ENCODE measurements around the gene C16orf74. TPM values are rescaled to one million over a fixed set of nuclear protein-coding genes. Genes with fewer than 3 reads are reported as not detected.

C16orf74 gene
- 6.1 and 7.3 TPM in 2 replicates for total RNA-seq (2021; fragmentation: NEBNext Ultra II Directional; extraction: Animal tissue kit (Norgen Biotek cat#: 25700))
- polyA plus RNA-seq (2011; rRNA removed): 9.3 and 13.4 TPM in 2 replicates
- 9.3 TPM for polyA plus RNA-seq (2011; cell fraction: cytosol; rRNA removed)
- polyA plus RNA-seq (2011; cell fraction: nucleus; rRNA removed): 9.9 TPM
- polyA plus RNA-seq (2012, experiment 1 of 2): 4.3 to 8.8 TPM (median 7.6 TPM) in 4 replicates
- 7.0 TPM for polyA plus RNA-seq (2012, experiment 2 of 2)
- 9.0 TPM for polyA plus RNA-seq (2013, experiment 1 of 2)
- 8.4 TPM for polyA plus RNA-seq (2013, experiment 2 of 2)
- polyA minus RNA-seq (2011; rRNA and poly(A)+ RNA removed): 0.44 and 0.85 TPM in 2 replicates
- polyA minus RNA-seq (2011; cell fraction: cytosol; rRNA and poly(A)+ RNA removed): 2.2 TPM
- 1.1 TPM for polyA minus RNA-seq (2011; cell fraction: nucleus; rRNA and poly(A)+ RNA removed)
- long read RNA-seq, experiment 1, partial matches to known transcripts: 1 of 9 reads
- long read RNA-seq, experiment 1, other reads (novel, unspliced or antisense): 2 of 9 reads
- long read RNA-seq, experiment 2: 0 reads

DNA sequence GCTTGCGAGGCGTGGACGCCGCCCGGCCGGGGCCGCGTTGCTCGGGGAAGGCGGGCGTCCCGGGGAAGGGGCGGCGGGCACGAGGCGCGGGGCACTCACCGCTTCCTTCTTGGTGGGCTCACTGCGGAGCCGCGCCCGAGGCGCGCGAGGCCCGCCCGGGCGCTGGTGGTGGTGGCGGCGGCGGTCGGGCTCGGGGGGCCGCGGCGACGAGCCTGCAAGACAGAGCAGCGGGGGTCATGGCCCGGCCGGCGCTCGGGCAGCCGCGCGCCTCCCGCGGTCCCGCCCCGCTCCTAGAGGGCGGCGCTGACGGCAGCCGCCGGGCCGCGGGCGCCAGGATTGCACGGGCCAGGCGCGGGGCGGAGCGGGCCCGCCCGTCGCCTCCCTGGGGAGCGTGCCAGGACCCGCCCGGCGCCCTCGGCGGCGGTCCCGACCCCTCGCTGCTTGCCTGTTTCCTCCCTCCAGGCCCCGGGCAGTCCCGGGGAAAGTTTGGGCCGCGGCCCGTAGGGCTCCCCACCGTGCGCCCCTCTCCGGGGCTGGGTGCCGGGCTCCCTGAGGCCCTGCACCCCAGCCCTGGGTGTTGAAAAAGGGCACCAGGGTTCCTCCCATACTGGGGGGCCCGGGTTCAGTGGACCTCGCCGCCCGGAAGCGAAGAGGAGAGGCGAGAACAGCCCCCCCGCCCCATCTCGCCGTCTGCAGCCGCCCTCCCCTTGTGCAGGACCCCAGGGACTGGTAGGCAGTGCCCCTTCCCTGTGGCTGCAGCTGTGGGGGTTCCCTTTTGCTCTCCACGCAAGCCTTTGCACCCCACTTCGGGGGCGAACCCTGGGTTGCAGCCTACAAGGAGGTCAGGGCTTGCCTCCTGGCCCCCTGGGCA, at the start of gene C16orf74:
TSS of gene C16orf74 (minus strand) at position 270 of the 871 bp plus-strand sequence. CDS start 15,879 bp downstream, outside the sequence.
- 17% methylated on average over 17 of the region's 96 CpGs; no CpG with 5 or more reads in 1 of the 2 experiments for WGBS, 2 experiments (ENCODE audit: extremely low coverage in 1 of 2, insufficient coverage in 1 of 2, insufficient read length in 1 of 2, insufficient replicate concordance in 2 of 2, low coverage in 1 of 2, low lambda C conversion rate in 2 of 2, missing lambda C conversion rate in 1 of 2)
- H3K23me2 ChIP-seq (ENCODE audit: low read depth, low read length): peaks cover 4% of the 10 kb centered on the region; the same call in 1 of the 2 replicates
- H3K79me1 ChIP-seq (ENCODE audit: low read depth, low read length): no peaks in the 10 kb centered on the region
- H3K4ac ChIP-seq (replicated peaks; ENCODE audit: insufficient read length, low read depth, low read length): peak within 1 kb of the TSS; percentile 36
- H3K4me3 ChIP-seq (ENCODE audit: extremely low read depth in 1 of 4, insufficient read depth in 2 of 4, low read depth in 3 of 4, low read length in 4 of 4): peak within 1 kb of the TSS; percentile 38 to 71 (median 60)
- CTCF ChIA-PET (ENCODE audit: partially characterized antibody): interaction anchor here (1.1 to 1.8 kb wide), 4 partner anchors 23 to 260 kb away, joined by 3 to 6 read pairs (median 4); no protein-coding TSS in a partner anchor
- H3K18ac ChIP-seq (ENCODE audit: extremely low read depth, low read length): peak within 1 kb of the TSS; percentile 5
- peak within 1 kb of the TSS; percentile 53 for H4K8ac ChIP-seq (ENCODE audit: extremely low read depth, insufficient read depth, low read length)
- H3K9ac ChIP-seq (replicated peaks in 1 of 4; ENCODE audit: extremely low read depth in 1 of 4, low read depth in 3 of 4, low read length in 3 of 4): no peak within 1 kb of the TSS
- POLR2A ChIA-PET (ENCODE audit: partially characterized antibody): interaction anchor here (0.6 to 1.2 kb wide), 3 partner anchors 35 to 49 kb away, joined by 3 read pairs; no protein-coding TSS in a partner anchor
- no peak for DNase-seq (ENCODE audit: low read depth in 1 of 2, low spot score in 2 of 2)
- peaks cover 3 to 34% (median 22%) of the 10 kb centered on the region in 4 experiments for H3K27me3 ChIP-seq (replicated peaks in 1 of 4; ENCODE audit: control insufficient read depth in 3 of 4, extremely low read depth in 1 of 4, insufficient read depth in 3 of 4, low read length in 3 of 4)
- H4K91ac ChIP-seq (replicated peaks; ENCODE audit: insufficient read length, low read length): peak within 1 kb of the TSS; percentile 31
- no peak within 1 kb of the TSS for H2BK12ac ChIP-seq (ENCODE audit: low read depth, low read length)
- FAIRE-seq: no peak
- no peak within 1 kb of the TSS for H2BK120ac ChIP-seq (replicated peaks; ENCODE audit: low read depth, low read length)
- peaks cover 0 to 39% (median 30%) of the 10 kb centered on the region in 4 experiments; a peak in 6 of 7 replicates for H3K4me1 ChIP-seq (replicated peaks in 1 of 4; ENCODE audit: control insufficient read depth in 3 of 4, insufficient read depth in 4 of 4, low read length in 3 of 4)
- no peak for TF ChIP-seq TCF12 (IDR thresholded peaks at IDR 0.05; ENCODE audit: low read depth, low read length)
- TF ChIP-seq SUZ12 (IDR thresholded peaks at IDR 0.05; ENCODE audit: low read length): 0 out of 2 replicates have a peak, but pooled peaks have one; percentile 10
- no peak for TF ChIP-seq SIRT6 (IDR thresholded peaks at IDR 0.05; ENCODE audit: low read length)
- no peak for TF ChIP-seq RAD21 (IDR thresholded peaks at IDR 0.05 in 1 of 2, conservative IDR thresholded peaks at IDR 0.05 in 1 of 2; ENCODE audit: low read depth in 2 of 2, low read length in 2 of 2)
- TF ChIP-seq EZH2 (IDR thresholded peaks at IDR 0.05; ENCODE audit: low read depth, low read length, severe bottlenecking): peak; percentile 19
- no peak for TF ChIP-seq EP300 (IDR thresholded peaks at IDR 0.05; ENCODE audit: borderline replicate concordance in 1 of 2, low read depth in 2 of 2, low read length in 2 of 2)
- H3K9me3 ChIP-seq (ENCODE audit: insufficient read depth in 2 of 2, low read depth in 1 of 2, low read length in 1 of 2): no peaks in the 10 kb centered on the region
- H3K23ac ChIP-seq (ENCODE audit: insufficient read length): no peak within 1 kb of the TSS
- H3K4me2 ChIP-seq (ENCODE audit: insufficient read depth in 1 of 2, low read depth in 2 of 2, low read length in 2 of 2): peak within 1 kb of the TSS; percentile 80 to 83
- peak within 1 kb of the TSS; percentile 54 for H3K56ac ChIP-seq (replicated peaks; ENCODE audit: insufficient read length, low read depth, low read length)
- no peaks in the 10 kb centered on the region for H3K36me3 ChIP-seq (ENCODE audit: control insufficient read depth in 2 of 4, insufficient read depth in 4 of 4, low read length in 3 of 4)
- H2BK20ac ChIP-seq (ENCODE audit: low read length): peak within 1 kb of the TSS; percentile 61; the same call in 1 of the 2 replicates
- no peaks in the 10 kb centered on the region for H3K79me2 ChIP-seq (ENCODE audit: control insufficient read depth in 1 of 2, insufficient read depth in 2 of 2, low read length in 2 of 2)
- H3K27ac ChIP-seq (ENCODE audit: low read depth, low read length): no peak within 1 kb of the TSS
- no peak within 1 kb of the TSS for H2AK5ac ChIP-seq (ENCODE audit: low read depth, low read length)
- H3K14ac ChIP-seq (ENCODE audit: insufficient read length): no peak within 1 kb of the TSS
- H2BK15ac ChIP-seq (ENCODE audit: low read length): peak within 1 kb of the TSS; percentile 21; the same call in 1 of the 2 replicates
- H4K20me1 ChIP-seq (replicated peaks in 1 of 2; ENCODE audit: control insufficient read depth in 1 of 2, insufficient read depth in 2 of 2, low read length in 2 of 2): peaks cover 0 to 3% of the 10 kb centered on the region in 2 experiments
- H2AFZ ChIP-seq (ENCODE audit: low read length): peak within 1 kb of the TSS; percentile 43; the same call in 1 of the 2 replicates
- peak within 1 kb of the TSS; percentile 24; the same call in 1 of the 2 replicates for H2BK5ac ChIP-seq (ENCODE audit: low read depth, low read length)
- no peak within 1 kb of the TSS for H4K5ac ChIP-seq (ENCODE audit: insufficient read length, low read depth, low read length)
